GM18502 (cell line): Measurements from ENCODE around the gene ANKUB1.

Experiments
- ATAC-seq: cut with Tn5 transposase; IDR thresholded peaks from one replicate; pipeline ENCODE4 v1.9.1; 2021; ENCODE audit warnings: mild to moderate bottlenecking; ENCODE audit not compliant: unreplicated experiment, poor library complexity

ANKUB1 gene

GRCh38 chr3:149767720-149768119 is 24.6 kb downstream of the ANKUB1 start:
- no peak for ATAC-seq

- no peak for ATAC-seq
These were observed 26.5 kb downstream of the ANKUB1 start for GRCh38 chr3:149765762-149766334.

GRCh38 chr3:149764302-149764701 is 28.1 kb downstream of the ANKUB1 start:
- no peak for ATAC-seq

GRCh38 chr3:149763565-149764195 is 28.7 kb downstream of the ANKUB1 start:
- no peak for ATAC-seq

GRCh38 chr3:149753717-149754116 is 38.6 kb downstream of the ANKUB1 start:
- no peak for ATAC-seq

- peak; percentile 2 for ATAC-seq
These were observed 39.6 kb downstream of the ANKUB1 start for GRCh38 chr3:149752788-149753136.

- ATAC-seq, result peak; percentile 99
These were observed 40.1 kb downstream of the ANKUB1 start, which contains the start of gene COMMD2 for GRCh38 chr3:149752051-149752787. Gene COMMD2 (minus strand): TSS chr3:149752489. CDS start chr3:149752444, 45 bp downstream.

GRCh38 chr3:149751551-149751950 is 40.8 kb downstream of the ANKUB1 start:
- ATAC-seq, result no peak

- no peak for ATAC-seq
These were observed 47.7 kb downstream of the ANKUB1 start for GRCh38 chr3:149744606-149745005.

GRCh38 chr3:149744151-149744550 is 48.2 kb downstream of the ANKUB1 start:
- no peak for ATAC-seq

GRCh38 chr3:149739396-149739795 is 53.0 kb downstream of the ANKUB1 start:
- no peak for ATAC-seq

- no peak for ATAC-seq
These were observed 53.5 kb downstream of the ANKUB1 start for GRCh38 chr3:149738876-149739275.

- ATAC-seq, result no peak
These were observed 55.5 kb downstream of the ANKUB1 start for GRCh38 chr3:149736953-149737205.

GRCh38 chr3:149736175-149736952 is 56.0 kb downstream of the ANKUB1 start:
- ATAC-seq, result no peak

- ATAC-seq, result no peak
These were observed 60.1 kb downstream of the ANKUB1 start for GRCh38 chr3:149732234-149732633.

GRCh38 chr3:149727656-149728055 is 64.7 kb downstream of the ANKUB1 start:
- ATAC-seq, result no peak

GRCh38 chr3:149726716-149727407 is 65.5 kb downstream of the ANKUB1 start:
- ATAC-seq, result peak; percentile 90

GRCh38 chr3:149723781-149724180 is 68.6 kb downstream of the ANKUB1 start:
- no peak for ATAC-seq

- ATAC-seq, result no peak
These were observed 71.4 kb downstream of the ANKUB1 start for GRCh38 chr3:149720918-149721317.

GRCh38 chr3:149717391-149718056 is 74.8 kb downstream of the ANKUB1 start:
- ATAC-seq, result peak; percentile 66
